ENCODE data around the gene DBP. TPM values are rescaled to one million over a fixed set of nuclear protein-coding genes. Genes with fewer than 3 reads are reported as not detected.

DBP gene
- total RNA-seq, 2 donors from 2014 or later = 14.3 to 52.7 TPM

- Histone ChIP-seq H3K27ac (no peak overlapping the region), H3K36me3 (no peaks in the 10 kb centered on the region), H3K4me1 (replicated peaks) (no peaks in the 10 kb centered on the region), H3K4me3 (no peak overlapping the region), H3K9me3 (no peaks in the 10 kb centered on the region), H3K27me3 (replicated peaks; ENCODE audit: insufficient read depth) (no peaks in the 10 kb centered on the region)
- WGBS = 96% methylated on average over 9 of the region's 9 CpGs
- TF ChIP-seq POLR2A (IDR thresholded peaks at IDR 0.05) (no peak), POLR2AphosphoS5 (IDR thresholded peaks at IDR 0.05) (no peak), CTCF (IDR thresholded peaks at IDR 0.05) (no peak)
- no peak for DNase-seq (ENCODE audit: low spot score)
- intact Hi-C loops (cut with DNase I) = no loop called here
Observed at GRCh38 chr19:48595171-48595570, 42.0 kb downstream of the DBP start.

- intact Hi-C loops (cut with DNase I) = no loop called here
- DNase-seq (ENCODE audit: low spot score) = no peak
- TF ChIP-seq POLR2AphosphoS5 (IDR thresholded peaks at IDR 0.05) (no peak), POLR2A (IDR thresholded peaks at IDR 0.05) (no peak), CTCF (IDR thresholded peaks at IDR 0.05) (no peak)
- Histone ChIP-seq H3K27ac (no peak overlapping the region), H3K4me3 (no peak overlapping the region), H3K27me3 (replicated peaks; ENCODE audit: insufficient read depth) (no peaks in the 10 kb centered on the region), H3K9me3 (no peaks in the 10 kb centered on the region), H3K4me1 (replicated peaks) (no peaks in the 10 kb centered on the region), H3K36me3 (no peaks in the 10 kb centered on the region)
- WGBS = 87% methylated on average over 5 of the region's 5 CpGs
Observed at GRCh38 chr19:48591021-48591420, 46.2 kb downstream of the DBP start.

- intact Hi-C loops (cut with DNase I) = loop anchor here (5.0 kb wide), 1 partner anchor 82 kb away; no protein-coding TSS in a partner anchor
- Histone ChIP-seq H3K27ac (no peak overlapping the region), H3K27me3 (replicated peaks; ENCODE audit: insufficient read depth) (no peaks in the 10 kb centered on the region), H3K9me3 (no peaks in the 10 kb centered on the region), H3K36me3 (no peaks in the 10 kb centered on the region), H3K4me3 (peak overlapping the region in 1 of 2 donors; percentile 19), H3K4me1 (replicated peaks) (peaks cover 3% of the 10 kb centered on the region)
- peak; percentile 86 to 97 (median 90) for TF ChIP-seq CTCF (IDR thresholded peaks at IDR 0.05)
- peak; percentile 28 for TF ChIP-seq POLR2A (IDR thresholded peaks at IDR 0.05)
- peak; percentile 79 for TF ChIP-seq POLR2AphosphoS5 (IDR thresholded peaks at IDR 0.05)
- 6% methylated on average over 36 of the region's 36 CpGs for WGBS
- DNase-seq (ENCODE audit: low spot score) = peak; percentile 91
Observed at GRCh38 chr19:48588670-48589401, 48.3 kb downstream of the DBP start.

GRCh38 chr19:48587387-48587786 is 49.8 kb downstream of the DBP start:
- intact Hi-C loops (cut with DNase I) = loop anchor here (5.0 kb wide), 1 partner anchor 80 kb away; no protein-coding TSS in a partner anchor
- 98% methylated on average over 3 of the region's 3 CpGs for WGBS
- Histone ChIP-seq H3K4me1 (replicated peaks) (peaks cover 3% of the 10 kb centered on the region), H3K4me3 (no peak overlapping the region), H3K9me3 (no peaks in the 10 kb centered on the region), H3K27me3 (replicated peaks; ENCODE audit: insufficient read depth) (no peaks in the 10 kb centered on the region), H3K27ac (no peak overlapping the region), H3K36me3 (no peaks in the 10 kb centered on the region)
- no peak for TF ChIP-seq CTCF (IDR thresholded peaks at IDR 0.05)
- TF ChIP-seq POLR2A (IDR thresholded peaks at IDR 0.05) = no peak
- TF ChIP-seq POLR2AphosphoS5 (IDR thresholded peaks at IDR 0.05) = no peak
- no peak for DNase-seq (ENCODE audit: low spot score)

- peak overlapping the region in 1 of 2 donors; percentile 23 for H3K27ac ChIP-seq
- WGBS = 55% methylated on average over 2 of the region's 2 CpGs
- no peaks in the 10 kb centered on the region for H3K27me3 ChIP-seq (replicated peaks; ENCODE audit: insufficient read depth)
- H3K36me3 ChIP-seq = no peaks in the 10 kb centered on the region
- no peak for TF ChIP-seq POLR2A (IDR thresholded peaks at IDR 0.05)
- TF ChIP-seq POLR2AphosphoS5 (IDR thresholded peaks at IDR 0.05) = peak; percentile 14
- intact Hi-C loops (cut with DNase I) = no loop called here
- DNase-seq (ENCODE audit: low spot score) = no peak
- H3K9me3 ChIP-seq = no peaks in the 10 kb centered on the region
- no peak overlapping the region for H3K4me3 ChIP-seq
- peaks cover 3% of the 10 kb centered on the region for H3K4me1 ChIP-seq (replicated peaks)
Observed at GRCh38 chr19:48582168-48582567, 55.0 kb downstream of the DBP start.

Other genes starting within 250 kb of the DBP start
- 100 to 1,000 TPM; 153 to 179 TPM for gene KDELR1, start 245.8 kb downstream of the DBP start, total RNA-seq
- gene GRIN2D, start 243.7 kb downstream of the DBP start, total RNA-seq = 1 to 10 TPM in 1 of 2 donors, under 1 TPM in 1; 0.73 to 1.8 TPM
- gene GRWD1, start 191.4 kb downstream of the DBP start, total RNA-seq = 10 to 100 TPM; 26.2 to 39.7 TPM
- gene KCNJ14, start 181.8 kb downstream of the DBP start, total RNA-seq = 1 to 10 TPM in 1 of 2 donors, under 1 TPM in 1; 0.45 to 2.2 TPM
- gene CYTH2, start 168.0 kb downstream of the DBP start, total RNA-seq = 10 to 100 TPM; 50.6 to 97.1 TPM
- 10 to 100 TPM in 1 of 2 donors, 1 to 10 TPM in 1; 7.4 to 10.2 TPM for gene LMTK3, start 125.5 kb downstream of the DBP start, total RNA-seq
- gene SULT2B1, start 85.2 kb downstream of the DBP start, total RNA-seq = 10 to 100 TPM; 14.6 to 43.0 TPM
- gene SPACA4, start 30.6 kb downstream of the DBP start, total RNA-seq = 1 to 10 TPM in 1 of 2 donors, under 1 TPM in 1; 0.32 to 6.0 TPM
- 1 to 10 TPM; 2.8 to 8.8 TPM for gene FAM83E, start 22.3 kb downstream of the DBP start, total RNA-seq
- gene RPL18, start 18.2 kb downstream of the DBP start, total RNA-seq = 1,000 to 10,000 TPM; 2,096 to 3,914 TPM
- gene SPHK2, start 17.9 kb downstream of the DBP start, total RNA-seq = 10 to 100 TPM; 24.8 to 25.4 TPM
- gene CA11, start 8.8 kb upstream of the DBP start, total RNA-seq = 10 to 100 TPM in 1 of 2 donors, 1 to 10 TPM in 1; 7.0 to 11.2 TPM
- 1 to 10 TPM in 1 of 2 donors, under 1 TPM in 1; 0.91 to 2.6 TPM for gene NTN5, start 35.6 kb upstream of the DBP start, total RNA-seq
- 1 to 10 TPM; 1.4 to 2.7 TPM for gene FUT2, start 58.6 kb upstream of the DBP start, total RNA-seq
- gene MAMSTR, start 82.3 kb upstream of the DBP start, total RNA-seq = 10 to 100 TPM in 1 of 2 donors, 1 to 10 TPM in 1; 2.6 to 13.9 TPM
- gene RASIP1, start 103.2 kb upstream of the DBP start, total RNA-seq = 10 to 100 TPM in 1 of 2 donors, 1 to 10 TPM in 1; 9.1 to 16.2 TPM
- 1 to 10 TPM in 1 of 2 donors, not detected in 1; 6.4 TPM for gene IZUMO1, start 109.5 kb upstream of the DBP start, total RNA-seq
- 1 to 10 TPM; 2.1 to 4.1 TPM for gene FUT1, start 115.3 kb upstream of the DBP start, total RNA-seq
- gene FGF21, start 118.1 kb upstream of the DBP start, total RNA-seq = not detected
- 10 to 100 TPM; 71.8 to 92.0 TPM for gene BCAT2, start 173.7 kb upstream of the DBP start, total RNA-seq
- 10 to 100 TPM; 11.0 to 11.2 TPM for gene HSD17B14, start 199.1 kb upstream of the DBP start, total RNA-seq
- gene PLEKHA4, start 231.2 kb upstream of the DBP start, total RNA-seq = 10 to 100 TPM in 1 of 2 donors, 1 to 10 TPM in 1; 9.4 to 22.9 TPM
- 10 to 100 TPM; 35.1 to 49.0 TPM for gene PPP1R15A, start 235.0 kb upstream of the DBP start, total RNA-seq

Measured in prostate gland (tissue), 2 donors.